A549 (cell line): ENCODE data around the gene CYB5D1.

Experiments used
- CHD4 ChIP-seq: fragments of 200-600 bp; sonication (generic); IDR thresholded peaks from 2 replicates; pipeline ENCODE4 v1.6.1; 2016; ENCODE audit warnings: antibody characterized with exemption, mild to moderate bottlenecking, borderline replicate concordance
- FOSL2 ChIP-seq, 2 experiments: fragments of 450-650 bp in 1 of 2; fragments of >200 bp in 1 of 2; sonication (Bioruptor Twin) in 1 of 2; formaldehyde crosslinking; IDR thresholded peaks; 2 replicates each; pipeline versions ENCODE4 v1.5.0 to v1.6.1; 2016 to 2020; ENCODE audit warnings: mild to moderate bottlenecking in 1 of 2, moderate library complexity in 1 of 2
- JUN ChIP-seq, 2 experiments: fragments of >200 bp; sonication (Bioruptor Twin); formaldehyde crosslinking; IDR thresholded peaks; 2 replicates in 1 of 2; 3 replicates in 1 of 2; pipeline ENCODE4 v1.6.1; 2016 to 2017
- JUNB ChIP-seq: fragments of >200 bp; sonication (Bioruptor Twin); formaldehyde crosslinking; IDR thresholded peaks from 2 replicates; pipeline ENCODE4 v1.6.1; 2016
- MAZ ChIP-seq: fragments of 150-350 bp; IDR thresholded peaks from 2 replicates; pipeline ENCODE4 v1.6.1; 2014; ENCODE audit warnings: antibody characterized with exemption, low read depth, low read length, borderline replicate concordance
- SMC3 ChIP-seq: fragments of >200 bp; sonication (Bioruptor Twin); formaldehyde crosslinking; IDR thresholded peaks from 3 replicates; pipeline ENCODE4 v1.6.1; 2018; ENCODE audit warnings: inconsistent platforms
- TFCP2L1 ChIP-seq: fragments of 250-450 bp; sonication (Bioruptor Pico); IDR thresholded peaks from 2 replicates; pipeline ENCODE4 v1.5.0; 2021; ENCODE audit warnings: mild to moderate bottlenecking
- ZFP36 ChIP-seq: fragments of 450-650 bp; IDR thresholded peaks from 2 replicates; pipeline ENCODE4 v1.6.1; 2014; ENCODE audit warnings: borderline replicate concordance; ENCODE audit not compliant: partially characterized antibody
- TF ChIP-seq, protein P1 (sequence below): fragments of >200 bp; sonication (Bioruptor Twin); formaldehyde crosslinking; IDR thresholded peaks from 3 replicates; pipeline ENCODE4 v1.5.1; 2016
- TF ChIP-seq, protein P2 (sequence below): IDR thresholded peaks from 2 replicates; pipeline ENCODE4 v1.6.1; 2012
- TF ChIP-seq, protein P3 (sequence below): IDR thresholded peaks from 2 replicates; pipeline ENCODE4 v1.6.1; 2012

DNA sequence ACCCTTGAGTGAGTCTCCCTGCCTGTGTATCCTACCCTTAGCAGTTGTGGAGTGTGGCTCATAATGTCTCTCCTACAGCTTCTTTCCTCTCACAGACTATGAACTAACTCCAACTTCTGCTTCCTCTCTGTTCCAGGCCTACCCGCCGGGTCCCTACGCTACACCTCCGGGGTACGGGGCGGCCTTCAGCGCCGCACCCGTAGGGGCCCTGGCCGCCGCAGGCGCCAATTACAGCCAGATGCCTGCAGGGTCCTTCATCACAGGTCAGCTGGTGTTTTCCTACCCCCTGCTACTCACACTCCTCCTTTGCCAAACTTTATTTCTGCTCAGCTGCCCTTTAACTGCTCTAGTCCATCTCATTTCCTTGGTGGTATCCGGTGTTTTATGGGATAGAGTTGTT lies 52.9 kb downstream of the CYB5D1 start:
- TF ChIP-seq, protein P1, sequence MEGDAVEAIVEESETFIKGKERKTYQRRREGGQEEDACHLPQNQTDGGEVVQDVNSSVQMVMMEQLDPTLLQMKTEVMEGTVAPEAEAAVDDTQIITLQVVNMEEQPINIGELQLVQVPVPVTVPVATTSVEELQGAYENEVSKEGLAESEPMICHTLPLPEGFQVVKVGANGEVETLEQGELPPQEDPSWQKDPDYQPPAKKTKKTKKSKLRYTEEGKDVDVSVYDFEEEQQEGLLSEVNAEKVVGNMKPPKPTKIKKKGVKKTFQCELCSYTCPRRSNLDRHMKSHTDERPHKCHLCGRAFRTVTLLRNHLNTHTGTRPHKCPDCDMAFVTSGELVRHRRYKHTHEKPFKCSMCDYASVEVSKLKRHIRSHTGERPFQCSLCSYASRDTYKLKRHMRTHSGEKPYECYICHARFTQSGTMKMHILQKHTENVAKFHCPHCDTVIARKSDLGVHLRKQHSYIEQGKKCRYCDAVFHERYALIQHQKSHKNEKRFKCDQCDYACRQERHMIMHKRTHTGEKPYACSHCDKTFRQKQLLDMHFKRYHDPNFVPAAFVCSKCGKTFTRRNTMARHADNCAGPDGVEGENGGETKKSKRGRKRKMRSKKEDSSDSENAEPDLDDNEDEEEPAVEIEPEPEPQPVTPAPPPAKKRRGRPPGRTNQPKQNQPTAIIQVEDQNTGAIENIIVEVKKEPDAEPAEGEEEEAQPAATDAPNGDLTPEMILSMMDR, result no peak
- TF ChIP-seq TFCP2L1 (CRISPR knock-in tag) (no peak), JUNB (no peak), CHD4 (no peak), ZFP36 (no peak), JUN (IDR thresholded peaks at IDR 0.05) (no peak), MAZ (no peak), FOSL2 (IDR thresholded peaks at IDR 0.05) (no peak), FOSL2 (CRISPR knock-in tag; IDR thresholded peaks at IDR 0.05) (no peak), SMC3 (no peak)
- TF ChIP-seq, protein P2, sequence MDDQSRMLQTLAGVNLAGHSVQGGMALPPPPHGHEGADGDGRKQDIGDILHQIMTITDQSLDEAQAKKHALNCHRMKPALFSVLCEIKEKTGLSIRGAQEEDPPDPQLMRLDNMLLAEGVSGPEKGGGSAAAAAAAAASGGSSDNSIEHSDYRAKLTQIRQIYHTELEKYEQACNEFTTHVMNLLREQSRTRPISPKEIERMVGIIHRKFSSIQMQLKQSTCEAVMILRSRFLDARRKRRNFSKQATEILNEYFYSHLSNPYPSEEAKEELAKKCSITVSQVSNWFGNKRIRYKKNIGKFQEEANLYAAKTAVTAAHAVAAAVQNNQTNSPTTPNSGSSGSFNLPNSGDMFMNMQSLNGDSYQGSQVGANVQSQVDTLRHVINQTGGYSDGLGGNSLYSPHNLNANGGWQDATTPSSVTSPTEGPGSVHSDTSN, result no peak
- TF ChIP-seq, protein P3, sequence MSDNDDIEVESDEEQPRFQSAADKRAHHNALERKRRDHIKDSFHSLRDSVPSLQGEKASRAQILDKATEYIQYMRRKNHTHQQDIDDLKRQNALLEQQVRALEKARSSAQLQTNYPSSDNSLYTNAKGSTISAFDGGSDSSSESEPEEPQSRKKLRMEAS, result no peak
